ENCODE results near the gene LRMDA.

Gene LRMDA

GRCh38 chr10:76432016-76433012, 1000.9 kb downstream of the LRMDA start:
- DNase-seq = no peak

DNA sequence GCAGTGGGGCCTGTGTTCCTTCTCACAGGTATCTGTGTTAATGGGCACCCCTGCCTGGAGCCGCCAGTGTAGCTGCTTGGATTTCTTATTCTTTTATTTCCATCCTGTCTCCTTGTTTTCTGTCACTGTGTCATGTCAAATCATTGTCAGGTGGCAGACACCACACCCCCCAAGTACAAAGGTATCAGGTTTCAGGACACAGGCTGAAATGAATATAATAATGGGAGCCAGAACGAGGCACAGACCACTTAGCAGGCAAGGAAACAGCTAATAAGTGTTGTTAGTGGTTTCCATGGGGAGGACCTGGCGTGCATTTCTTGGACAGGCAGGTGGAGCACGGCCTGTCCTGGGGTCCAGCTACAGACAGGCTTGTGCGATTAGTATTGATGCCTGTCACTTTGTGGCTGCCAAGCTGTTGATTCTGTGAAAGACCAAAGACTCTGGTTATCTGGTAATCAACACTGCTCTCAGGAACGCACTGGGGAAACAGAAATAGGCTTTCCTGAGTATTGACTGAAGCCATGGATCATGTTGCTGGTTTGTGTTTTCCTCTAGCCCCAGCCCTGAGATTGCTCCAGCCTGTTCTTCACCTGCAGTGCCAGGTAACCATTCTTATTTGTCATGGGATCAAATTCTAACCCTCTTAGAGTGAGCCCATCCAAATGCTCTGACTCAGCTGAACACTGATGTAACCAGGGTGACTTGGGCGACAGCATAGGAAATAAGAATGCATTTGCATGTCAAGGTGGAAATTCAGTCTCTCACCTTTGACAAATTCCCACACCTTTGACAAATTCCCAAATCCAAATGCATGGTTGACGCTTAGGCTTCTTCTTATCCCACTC, 1002.0 kb downstream of the LRMDA start:
- DNase-seq = no peak

DNA sequence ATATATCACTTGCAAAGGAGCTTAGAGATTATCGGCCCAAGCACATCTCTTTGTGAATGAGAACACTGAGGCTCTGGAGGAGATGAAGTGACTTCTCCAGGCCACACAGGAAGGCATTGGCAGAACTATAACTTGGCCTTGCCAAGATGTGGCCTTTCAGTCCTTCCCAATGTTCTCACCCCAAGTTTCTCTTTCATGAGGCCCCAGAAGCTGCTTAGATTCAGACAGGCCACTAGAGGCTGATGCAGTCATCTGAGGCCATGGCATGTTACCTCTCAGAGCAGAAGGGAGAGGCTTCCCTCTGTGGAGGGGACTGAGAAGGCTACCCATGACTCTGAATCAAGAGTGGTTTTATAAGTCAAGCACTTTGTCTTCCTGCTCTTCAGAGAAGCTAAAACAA, 1003.7 kb downstream of the LRMDA start:
- no peak for DNase-seq

- DNase-seq = no peak
Observed at GRCh38 chr10:76436401-76436811, 1005.0 kb downstream of the LRMDA start.

- no peak for DNase-seq
Observed at GRCh38 chr10:76436981-76437380, 1005.6 kb downstream of the LRMDA start.

- no peak for DNase-seq
Observed at GRCh38 chr10:76440426-76440825, 1009.0 kb downstream of the LRMDA start.

DNA sequence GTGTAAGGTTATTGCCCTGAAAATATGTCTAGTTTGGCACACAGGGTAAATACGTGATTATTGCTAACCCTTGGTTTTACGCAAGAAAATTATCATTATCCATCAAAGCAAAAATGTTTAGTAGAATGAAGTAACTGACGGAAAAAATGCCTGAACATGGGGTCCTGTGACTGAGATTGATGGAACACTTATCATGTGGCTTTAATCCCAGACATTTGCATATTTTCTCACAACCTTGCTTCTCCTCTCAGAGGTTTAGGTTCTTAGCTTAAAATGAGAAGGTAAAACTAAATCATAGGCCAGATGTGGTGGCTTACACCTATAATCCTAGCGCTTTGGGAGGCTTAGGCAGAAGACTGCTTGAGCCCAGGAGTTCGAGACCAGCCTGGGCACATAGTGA, 1010.7 kb downstream of the LRMDA start:
- DNase-seq = no peak

DNA sequence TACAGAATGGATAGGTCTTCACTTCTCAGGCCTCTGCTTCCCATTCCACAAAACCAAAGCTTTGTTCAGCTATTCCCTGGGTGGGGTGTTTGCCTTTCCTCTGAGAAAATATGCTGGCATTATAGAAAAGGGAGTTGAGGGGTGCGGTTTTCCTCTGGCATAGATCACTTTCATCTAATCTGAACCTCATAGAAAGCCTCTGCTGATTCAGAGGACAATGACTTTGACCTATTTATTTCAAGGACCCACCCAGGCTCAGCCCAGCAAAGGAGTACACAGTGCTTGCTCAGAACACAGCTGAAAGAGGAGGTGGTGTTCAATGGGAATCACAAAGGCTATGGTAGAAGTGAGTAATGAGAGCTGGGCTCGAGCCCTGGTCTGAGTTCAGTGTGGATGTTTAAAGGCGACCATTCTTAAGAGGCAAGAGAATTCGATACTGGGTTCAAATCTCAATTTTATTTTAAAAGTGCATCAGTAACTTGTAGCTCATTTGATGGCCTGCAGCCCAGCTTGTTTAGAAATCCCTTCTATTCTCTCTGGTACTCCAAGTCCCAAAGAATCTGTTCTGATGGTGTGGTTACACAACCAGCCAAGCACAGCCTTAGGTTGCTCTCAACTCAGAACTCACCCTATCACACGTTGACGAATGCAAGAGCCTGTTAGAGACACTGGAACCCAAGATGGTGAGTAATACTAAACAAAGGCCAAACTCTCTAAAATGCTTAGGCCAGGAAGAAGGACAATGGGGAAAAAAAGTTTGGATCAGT, 1012.8 kb downstream of the LRMDA start:
- no peak for DNase-seq

- DNase-seq = no peak
Observed at GRCh38 chr10:76447578-76447977, 1016.2 kb downstream of the LRMDA start.

GRCh38 chr10:76451911-76452310, 1020.5 kb downstream of the LRMDA start:
- no peak for DNase-seq

- no peak for DNase-seq
Observed at GRCh38 chr10:76453332-76453731, 1021.9 kb downstream of the LRMDA start.

DNA sequence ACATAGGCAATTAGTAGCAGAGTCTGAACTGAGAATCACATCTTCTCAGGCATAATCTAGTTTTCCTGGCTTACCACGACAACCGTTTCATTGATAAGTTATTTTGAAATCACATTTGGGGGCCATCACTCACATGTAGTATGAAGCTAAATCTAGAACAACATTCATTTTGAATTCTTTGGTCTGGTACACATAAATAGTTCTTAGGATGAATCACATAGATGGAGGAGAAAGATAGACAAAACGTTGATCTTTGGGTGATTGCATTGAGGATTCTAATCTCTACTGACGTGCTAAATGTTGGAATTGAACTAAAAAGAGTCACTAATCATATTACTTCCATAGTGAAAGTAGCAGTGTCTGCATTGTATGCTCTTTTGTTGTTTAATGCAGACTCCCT, 1022.6 kb downstream of the LRMDA start:
- DNase-seq = no peak

- DNase-seq = no peak
Observed at GRCh38 chr10:76454506-76455140, 1023.2 kb downstream of the LRMDA start.

GRCh38 chr10:76456197-76456596, 1024.8 kb downstream of the LRMDA start:
- DNase-seq = no peak

DNA sequence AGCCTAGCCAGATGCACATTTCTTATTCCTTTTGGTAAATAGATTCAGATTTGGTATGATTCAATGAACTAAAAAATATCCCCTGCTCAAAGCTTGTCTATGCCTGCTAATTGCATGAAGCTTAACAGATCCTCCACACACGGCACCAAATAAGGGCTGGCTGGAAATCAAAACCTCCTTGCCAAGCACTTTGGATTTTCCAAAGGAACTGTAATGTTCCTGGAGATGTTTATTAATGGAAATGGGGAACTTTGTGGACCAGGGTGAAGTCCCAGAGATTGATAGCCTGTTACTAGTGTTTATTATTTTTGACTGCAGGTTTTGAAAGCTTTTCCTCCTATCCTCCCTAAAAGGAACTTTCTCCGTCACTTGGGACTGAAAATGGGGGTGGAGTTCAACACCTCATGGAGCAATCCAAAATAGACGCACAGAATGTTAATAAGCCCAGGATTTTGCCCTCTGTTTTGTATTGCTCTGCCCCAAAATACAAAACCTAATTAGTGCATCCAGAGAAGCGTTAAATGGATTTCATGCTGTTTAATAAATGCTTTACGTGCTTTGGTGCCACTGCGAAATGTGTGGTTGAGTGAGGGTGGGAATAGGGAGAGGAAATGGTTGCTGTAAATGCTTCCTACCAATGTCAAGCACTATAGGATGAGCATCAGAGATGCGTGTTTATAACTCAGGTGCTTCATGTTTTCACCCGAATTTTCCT, 1027.7 kb downstream of the LRMDA start:
- DNase-seq = no peak

GRCh38 chr10:76461024-76461423, 1029.6 kb downstream of the LRMDA start:
- DNase-seq = no peak

- DNase-seq = no peak
Observed at GRCh38 chr10:76463111-76463510, 1031.7 kb downstream of the LRMDA start.

DNA sequence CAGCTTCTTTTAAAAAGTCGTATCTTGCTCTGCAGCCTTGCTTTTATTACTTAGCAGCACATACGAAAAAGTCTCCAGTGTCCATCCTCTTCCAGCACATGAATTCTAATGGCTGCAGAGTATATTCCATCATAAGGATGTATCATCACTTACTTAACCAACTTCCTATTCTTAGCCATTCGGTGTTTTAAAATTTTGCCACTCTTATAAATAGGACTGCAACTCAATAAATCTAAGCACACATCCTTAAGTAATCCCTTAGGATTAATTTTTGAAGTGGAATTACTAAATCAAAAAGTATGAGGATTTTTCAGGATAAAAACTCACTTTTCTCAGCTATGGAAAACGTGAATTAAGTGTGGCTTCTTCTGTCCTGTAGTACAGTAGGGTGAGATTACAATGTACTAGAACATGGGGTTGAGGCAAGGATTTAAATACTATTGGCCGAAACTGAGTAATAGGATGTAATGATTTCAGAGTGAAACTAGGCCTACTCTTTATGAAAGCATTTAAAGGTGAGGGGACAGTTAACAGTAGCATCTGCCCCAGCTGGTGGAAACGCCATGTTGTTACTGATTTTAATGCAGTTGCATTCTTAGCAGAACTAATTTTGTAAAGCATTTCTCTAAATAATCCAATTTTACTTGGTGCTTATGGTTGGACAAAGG, 1035.5 kb downstream of the LRMDA start:
- DNase-seq = no peak

- no peak for DNase-seq
Observed at GRCh38 chr10:76469675-76470074, 1038.3 kb downstream of the LRMDA start.

DNA sequence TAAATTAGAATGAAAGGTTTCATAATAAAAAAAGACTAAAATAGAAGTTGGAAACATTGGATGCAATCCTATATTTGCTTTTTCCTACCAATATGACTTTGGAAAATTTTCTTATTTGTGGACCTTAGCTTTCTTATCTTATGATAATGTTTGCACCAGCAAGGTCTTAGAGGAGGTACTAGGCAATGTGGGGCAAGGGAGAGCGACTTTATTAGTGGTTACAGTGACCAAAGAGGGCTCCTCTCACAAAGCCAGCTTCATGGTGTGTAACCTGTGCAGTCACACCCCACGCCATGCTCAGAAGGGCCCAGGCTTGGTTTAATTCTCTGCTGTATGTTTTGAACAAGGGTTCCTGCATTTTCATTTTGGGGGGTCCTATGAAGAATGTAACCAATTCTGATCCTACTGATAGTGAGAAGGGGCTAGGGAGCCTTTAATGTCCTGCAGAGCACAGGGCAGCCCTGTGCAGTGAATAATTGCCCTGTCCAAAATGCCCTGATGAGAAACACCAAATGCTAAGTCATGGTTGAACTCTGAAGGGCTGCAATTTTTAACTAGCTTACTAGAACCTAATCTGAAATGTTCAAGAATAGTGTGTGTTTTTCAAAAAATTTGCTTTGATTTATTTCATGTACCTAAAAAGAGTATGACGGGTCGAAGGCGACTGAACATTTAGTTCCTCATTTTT, 1047.8 kb downstream of the LRMDA start:
- DNase-seq = no peak
